Activated T-cell treated with anti-CD3 and anti-CD28 coated beads, Interleukin-2, amount 50 U/mL, for 4 hours (primary cell): Measurements from ENCODE around the gene COLEC12. TPM values are rescaled to one million over a fixed set of nuclear protein-coding genes. Genes with fewer than 3 reads are reported as not detected.

Experiments used
- ATAC-seq, 2 donors: fragments of 200-7000 bp; cut with Tn5 transposase; one replicate each; pipeline ENCODE4 v1.10.0; 2021
- DNase-seq: peaks from one replicate; pipeline ENCODE4 v3.0.0-alpha.2; 2020
- H3K27me3 Mint-ChIP-seq: one replicate; pipeline ENCODE4 v1.8.0; 2021; ENCODE audit warnings: low read depth, mixed read lengths
- H3K36me3 Mint-ChIP-seq: one replicate; pipeline ENCODE4 v1.8.0; 2022; ENCODE audit warnings: mixed read lengths; ENCODE audit not compliant: insufficient read depth
- H3K4me1 Mint-ChIP-seq: one replicate; pipeline ENCODE4 v1.8.0; 2021; ENCODE audit warnings: low read depth, mixed read lengths
- H3K4me3 Mint-ChIP-seq: one replicate; pipeline ENCODE4 v1.8.0; 2021; ENCODE audit warnings: mild to moderate bottlenecking, moderate library complexity, mixed read lengths
- H3K9me3 Mint-ChIP-seq: one replicate; pipeline ENCODE4 v1.8.0; 2021; ENCODE audit warnings: mixed read lengths
- total RNA-seq, 3 donors: library from RNA; stranded (reverse); gene quantifications; one replicate each; pipeline ENCODE4 v1.2.1, GENCODE V29; 2021

The COLEC12 gene
- under 1 TPM in 2 of 3 donors, not detected in 1; 0.05 to 0.08 TPM for total RNA-seq

- ATAC-seq (peak in 1 of 2 donors; percentile 29), DNase-seq (no peak)
- Mint-ChIP-seq H3K36me3 (no peaks in the 10 kb centered on the region), H3K27me3 (peaks cover 40% of the 10 kb centered on the region), H3K4me3 (no peak within 1 kb of the TSS), H3K4me1 (peaks cover 8% of the 10 kb centered on the region), H3K9me3 (no peaks in the 10 kb centered on the region)
These were observed at the start of gene COLEC12 for GRCh38 chr18:500632-501405. COLEC12 (minus strand) TSS chr18:500701; CDS start chr18:500514, 187 bp downstream.

- H3K36me3 Mint-ChIP-seq, result no peaks in the 10 kb centered on the region
- ATAC-seq, result no peak
- H3K27me3 Mint-ChIP-seq, result peaks cover 10% of the 10 kb centered on the region
- no peaks in the 10 kb centered on the region for H3K9me3 Mint-ChIP-seq
- no peak for DNase-seq
- no peaks in the 10 kb centered on the region for H3K4me1 Mint-ChIP-seq
- no peak overlapping the region for H3K4me3 Mint-ChIP-seq
These were observed 49.5 kb upstream of the COLEC12 start for GRCh38 chr18:549967-550366.

- Mint-ChIP-seq H3K4me1 (no peaks in the 10 kb centered on the region), H3K9me3 (no peaks in the 10 kb centered on the region), H3K36me3 (no peaks in the 10 kb centered on the region), H3K27me3 (peaks cover 9% of the 10 kb centered on the region), H3K4me3 (no peak overlapping the region)
- no peak for DNase-seq
- ATAC-seq, result no peak
These were observed 43.1 kb upstream of the COLEC12 start for GRCh38 chr18:543447-544078.

GRCh38 chr18:533995-534601, 33.6 kb upstream of the COLEC12 start:
- H3K4me3 Mint-ChIP-seq, result no peak overlapping the region

GRCh38 chr18:532632-533031, 32.1 kb upstream of the COLEC12 start:
- ATAC-seq, result no peak
- H3K9me3 Mint-ChIP-seq, result no peaks in the 10 kb centered on the region

More at GRCh38 chr18:533995-534601, 33.6 kb upstream of the COLEC12 start:
- H3K27me3 Mint-ChIP-seq, result peaks cover 6% of the 10 kb centered on the region
- H3K4me1 Mint-ChIP-seq, result no peaks in the 10 kb centered on the region
- ATAC-seq, result no peak
- DNase-seq, result no peak
- no peaks in the 10 kb centered on the region for H3K9me3 Mint-ChIP-seq
- no peaks in the 10 kb centered on the region for H3K36me3 Mint-ChIP-seq

GRCh38 chr18:532018-532417, 31.5 kb upstream of the COLEC12 start:
- H3K27me3 Mint-ChIP-seq, result peaks cover 8% of the 10 kb centered on the region
- H3K4me3 Mint-ChIP-seq, result no peak overlapping the region
- DNase-seq (no peak), ATAC-seq (no peak)
- no peaks in the 10 kb centered on the region for H3K9me3 Mint-ChIP-seq
- H3K36me3 Mint-ChIP-seq, result no peaks in the 10 kb centered on the region
- no peaks in the 10 kb centered on the region for H3K4me1 Mint-ChIP-seq

More at GRCh38 chr18:532632-533031, 32.1 kb upstream of the COLEC12 start:
- no peak overlapping the region for H3K4me3 Mint-ChIP-seq
- H3K36me3 Mint-ChIP-seq, result no peaks in the 10 kb centered on the region
- no peaks in the 10 kb centered on the region for H3K4me1 Mint-ChIP-seq
- H3K27me3 Mint-ChIP-seq, result peaks cover 8% of the 10 kb centered on the region
- no peak for DNase-seq

GRCh38 chr18:527146-527545, 26.6 kb upstream of the COLEC12 start:
- H3K36me3 Mint-ChIP-seq, result no peaks in the 10 kb centered on the region
- no peaks in the 10 kb centered on the region for H3K9me3 Mint-ChIP-seq
- ATAC-seq, result no peak
- no peak for DNase-seq
- no peak overlapping the region for H3K4me3 Mint-ChIP-seq
- no peaks in the 10 kb centered on the region for H3K4me1 Mint-ChIP-seq
- H3K27me3 Mint-ChIP-seq, result peaks cover 8% of the 10 kb centered on the region

- no peaks in the 10 kb centered on the region for H3K9me3 Mint-ChIP-seq
- H3K4me3 Mint-ChIP-seq, result no peak overlapping the region
- no peaks in the 10 kb centered on the region for H3K36me3 Mint-ChIP-seq
- no peaks in the 10 kb centered on the region for H3K4me1 Mint-ChIP-seq
- peaks cover 8% of the 10 kb centered on the region for H3K27me3 Mint-ChIP-seq
- ATAC-seq (no peak), DNase-seq (no peak)
These were observed 26.2 kb upstream of the COLEC12 start for GRCh38 chr18:526681-527080.

- H3K4me3 Mint-ChIP-seq, result no peak overlapping the region
- no peaks in the 10 kb centered on the region for H3K4me1 Mint-ChIP-seq
- H3K36me3 Mint-ChIP-seq, result no peaks in the 10 kb centered on the region
- H3K9me3 Mint-ChIP-seq, result no peaks in the 10 kb centered on the region
- DNase-seq (no peak), ATAC-seq (no peak)
- peaks cover 4% of the 10 kb centered on the region for H3K27me3 Mint-ChIP-seq
These were observed 24.7 kb upstream of the COLEC12 start for GRCh38 chr18:525036-525797.

- Mint-ChIP-seq H3K27me3 (peaks cover 2% of the 10 kb centered on the region), H3K4me3 (no peak overlapping the region), H3K36me3 (no peaks in the 10 kb centered on the region), H3K9me3 (no peaks in the 10 kb centered on the region), H3K4me1 (no peaks in the 10 kb centered on the region)
- no peak for DNase-seq
- ATAC-seq, result no peak
These were observed 24.0 kb upstream of the COLEC12 start for GRCh38 chr18:524466-524865.

- Mint-ChIP-seq H3K4me3 (no peak overlapping the region), H3K4me1 (peaks cover 3% of the 10 kb centered on the region), H3K36me3 (no peaks in the 10 kb centered on the region), H3K9me3 (no peaks in the 10 kb centered on the region), H3K27me3 (no peaks in the 10 kb centered on the region)
- no peak for ATAC-seq
- no peak for DNase-seq
These were observed 23.1 kb upstream of the COLEC12 start for GRCh38 chr18:523561-523960.

GRCh38 chr18:519019-519879, 18.7 kb upstream of the COLEC12 start:
- Mint-ChIP-seq H3K36me3 (no peaks in the 10 kb centered on the region), H3K4me3 (no peak overlapping the region), H3K27me3 (no peaks in the 10 kb centered on the region), H3K9me3 (no peaks in the 10 kb centered on the region), H3K4me1 (peaks cover 3% of the 10 kb centered on the region)
- DNase-seq (no peak), ATAC-seq (peak; percentile 37 to 43)

GRCh38 chr18:518081-518480, 17.6 kb upstream of the COLEC12 start:
- Mint-ChIP-seq H3K27me3 (no peaks in the 10 kb centered on the region), H3K4me1 (peaks cover 3% of the 10 kb centered on the region), H3K36me3 (no peaks in the 10 kb centered on the region), H3K9me3 (no peaks in the 10 kb centered on the region), H3K4me3 (no peak overlapping the region)
- ATAC-seq (no peak), DNase-seq (no peak)
